Epithelial cell of esophagus (primary cell): ENCODE measurements around the gene ZNRF1.

Experiments used
- DNase-seq: peaks from one replicate; pipeline ENCODE4 v3.0.0; 2010; ENCODE audit warnings: low read depth
- H3K4me3 ChIP-seq: 2 replicates; pipeline ENCODE4 v1.5.1; 2011; ENCODE audit warnings: mild to moderate bottlenecking, low read length, control low read depth
- CTCF ChIP-seq: IDR thresholded peaks from 2 replicates; pipeline ENCODE4 v1.5.1; 2011; ENCODE audit warnings: low read depth, mild to moderate bottlenecking, low read length, control low read depth, inconsistent platforms; ENCODE audit not compliant: insufficient read depth; ENCODE audit errors: missing control alignments

ZNRF1 gene

GRCh38 chr16:74991268-74991592 lies 7.6 kb upstream of the ZNRF1 start:
- DNase-seq, result no peak
- H3K4me3 ChIP-seq, result no peak overlapping the region
- TF ChIP-seq CTCF, result no peak

- H3K4me3 ChIP-seq, result no peak overlapping the region
- TF ChIP-seq CTCF, result no peak
- no peak for DNase-seq
Measured at GRCh38 chr16:74991593-74992403, 7.0 kb upstream of the ZNRF1 start.

- no peak for TF ChIP-seq CTCF
- H3K4me3 ChIP-seq, result no peak overlapping the region
- DNase-seq, result no peak
Measured at GRCh38 chr16:74995986-74996385, 2.8 kb upstream of the ZNRF1 start.

- H3K4me3 ChIP-seq, result no peak overlapping the region
- no peak for TF ChIP-seq CTCF
- DNase-seq, result peak; percentile 32
Measured at GRCh38 chr16:74997042-74997491, 1.8 kb upstream of the ZNRF1 start.

- peak; percentile 9 for DNase-seq
- no peak for TF ChIP-seq CTCF
- H3K4me3 ChIP-seq, result peak overlapping the region; percentile 59
Measured at GRCh38 chr16:74999219-74999608, 390 bp downstream of the ZNRF1 start.

GRCh38 chr16:74999609-75000480 lies 1.0 kb downstream of the ZNRF1 start:
- H3K4me3 ChIP-seq, result peak overlapping the region; percentile 59
- no peak for TF ChIP-seq CTCF
- DNase-seq, result peak; percentile 60
